Brain pericyte (primary cell): ENCODE measurements around the gene PLA2G2D.
"Not testable (repeated sequence)": the region's sequence is repeated elsewhere in the genome, so short reads cannot be mapped to it uniquely, and the experiment has no call there.

ENCODE experiments used
- DNase-seq: peaks from one replicate; pipeline ENCODE4 v3.0.0-alpha.2; 2012; ENCODE audit warnings: low read depth, low spot score

PLA2G2D gene

DNA sequence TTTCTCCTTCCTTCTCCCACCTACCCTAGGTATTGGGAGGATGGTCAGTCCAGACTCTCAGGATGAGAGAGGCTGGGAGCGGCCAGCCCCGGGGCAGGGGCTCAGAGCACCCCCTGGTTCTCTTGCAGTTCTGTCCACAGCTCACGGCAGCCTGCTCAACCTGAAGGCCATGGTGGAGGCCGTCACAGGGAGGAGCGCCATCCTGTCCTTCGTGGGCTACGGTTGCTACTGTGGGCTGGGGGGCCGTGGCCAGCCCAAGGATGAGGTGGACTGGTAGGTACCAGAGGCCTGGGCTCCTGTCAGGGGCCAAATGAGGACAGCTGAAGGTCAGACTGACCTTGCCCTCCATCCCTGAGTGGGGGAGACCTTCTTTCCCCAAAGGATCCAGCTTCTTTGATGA lies 24.0 kb upstream of the PLA2G2D start:
- DNase-seq = no peak

- DNase-seq = no peak
These were observed 22.8 kb upstream of the PLA2G2D start for GRCh38 chr1:20142001-20142710.

GRCh38 chr1:20141466-20141865 lies 22.1 kb upstream of the PLA2G2D start:
- no peak for DNase-seq

DNA sequence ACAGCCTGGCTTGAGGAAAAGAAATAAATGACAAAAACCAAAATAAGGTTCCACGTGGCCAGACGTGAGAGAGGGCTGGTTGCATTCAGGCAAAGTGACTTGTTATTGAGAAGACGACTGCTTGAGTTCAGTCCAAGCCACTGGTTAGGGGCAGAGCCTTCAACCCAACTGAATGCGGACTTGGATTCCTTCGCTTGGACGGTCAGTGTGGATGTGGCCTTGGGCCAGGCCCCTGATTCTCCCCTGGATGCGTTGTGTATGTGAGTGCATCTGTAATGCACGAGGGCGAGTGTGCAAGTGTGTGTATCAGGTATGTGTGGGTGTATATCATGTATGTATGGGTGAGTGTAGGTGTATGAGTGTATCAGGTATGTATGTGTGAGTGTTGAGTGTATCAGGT lies 21.7 kb upstream of the PLA2G2D start:
- DNase-seq = no peak

GRCh38 chr1:20139776-20140612 lies 20.7 kb upstream of the PLA2G2D start:
- DNase-seq = no peak

- DNase-seq = no peak
These were observed 19.7 kb upstream of the PLA2G2D start, which contains the start of gene PLA2G2F for GRCh38 chr1:20138961-20139550. TSS of gene PLA2G2F (plus strand) at chr1:20139323. CDS start at chr1:20139428, 105 bp downstream.

GRCh38 chr1:20138346-20138745 lies 19.0 kb upstream of the PLA2G2D start:
- DNase-seq = no peak

DNA sequence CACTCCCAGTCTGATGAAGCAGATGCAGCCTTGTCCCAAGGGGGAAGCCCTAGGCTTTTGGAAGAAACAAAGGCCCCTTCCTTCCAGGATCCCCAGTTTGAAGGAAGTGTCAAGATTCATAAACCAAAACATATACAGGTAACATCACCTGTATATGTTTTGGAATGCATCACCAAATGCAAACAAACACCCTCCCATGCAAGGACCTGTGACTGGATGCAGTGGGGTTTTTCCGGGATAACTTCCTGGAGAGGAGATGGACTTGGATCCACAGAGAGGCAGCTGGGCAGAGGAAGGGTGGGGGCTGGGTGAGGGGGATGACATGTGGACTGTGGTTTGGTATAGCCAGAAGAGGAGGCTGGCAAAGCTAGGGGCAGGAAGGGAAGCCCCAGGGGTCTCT lies 18.3 kb upstream of the PLA2G2D start:
- DNase-seq = no peak

GRCh38 chr1:20137055-20137454 lies 17.7 kb upstream of the PLA2G2D start:
- DNase-seq = no peak

- DNase-seq = no peak
These were observed 16.9 kb upstream of the PLA2G2D start for GRCh38 chr1:20136249-20136648.

- DNase-seq = no peak
These were observed 15.7 kb upstream of the PLA2G2D start for GRCh38 chr1:20134995-20135394.

GRCh38 chr1:20130518-20130917 lies 11.2 kb upstream of the PLA2G2D start:
- DNase-seq = not testable (repeated sequence)

- DNase-seq = no peak
These were observed 7.6 kb upstream of the PLA2G2D start for GRCh38 chr1:20126806-20127440.

DNA sequence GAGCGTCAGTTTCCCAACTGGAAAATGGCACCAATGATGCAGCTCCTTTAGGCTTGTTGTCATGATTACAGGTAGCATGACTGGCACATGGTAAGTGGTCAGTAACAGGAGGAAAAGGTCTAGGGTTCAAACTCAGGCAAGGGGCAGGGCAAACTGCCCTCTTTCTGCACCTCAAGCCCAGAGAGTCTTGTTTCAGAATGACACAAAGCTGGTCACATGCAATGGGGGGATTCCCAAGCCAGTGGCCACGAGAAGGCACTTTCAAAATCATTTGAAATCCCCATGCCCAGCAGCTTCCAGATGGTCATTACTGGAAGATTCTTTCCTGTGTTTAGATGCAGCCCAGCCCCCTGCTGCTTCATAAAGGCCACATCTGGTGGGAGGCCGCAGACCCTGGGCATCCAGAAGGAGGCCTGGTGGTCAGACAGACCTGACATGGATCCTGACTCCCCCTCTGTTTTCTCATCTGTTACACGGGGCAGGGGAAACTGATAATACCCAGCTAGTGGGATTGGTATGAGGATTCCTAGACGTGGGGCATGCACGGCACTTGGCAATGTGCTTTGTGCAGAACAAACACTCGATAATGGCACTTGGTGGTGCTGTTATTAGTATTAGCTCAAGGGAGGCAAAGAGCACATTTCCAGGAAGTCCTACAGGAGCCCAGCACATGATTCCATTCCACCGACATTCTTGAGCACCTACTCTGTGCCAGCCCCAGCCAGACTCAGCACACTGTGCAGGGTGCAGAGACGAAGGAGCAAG lies 6.9 kb upstream of the PLA2G2D start:
- DNase-seq = no peak

GRCh38 chr1:20125100-20125499 lies 5.8 kb upstream of the PLA2G2D start:
- no peak for DNase-seq

DNA sequence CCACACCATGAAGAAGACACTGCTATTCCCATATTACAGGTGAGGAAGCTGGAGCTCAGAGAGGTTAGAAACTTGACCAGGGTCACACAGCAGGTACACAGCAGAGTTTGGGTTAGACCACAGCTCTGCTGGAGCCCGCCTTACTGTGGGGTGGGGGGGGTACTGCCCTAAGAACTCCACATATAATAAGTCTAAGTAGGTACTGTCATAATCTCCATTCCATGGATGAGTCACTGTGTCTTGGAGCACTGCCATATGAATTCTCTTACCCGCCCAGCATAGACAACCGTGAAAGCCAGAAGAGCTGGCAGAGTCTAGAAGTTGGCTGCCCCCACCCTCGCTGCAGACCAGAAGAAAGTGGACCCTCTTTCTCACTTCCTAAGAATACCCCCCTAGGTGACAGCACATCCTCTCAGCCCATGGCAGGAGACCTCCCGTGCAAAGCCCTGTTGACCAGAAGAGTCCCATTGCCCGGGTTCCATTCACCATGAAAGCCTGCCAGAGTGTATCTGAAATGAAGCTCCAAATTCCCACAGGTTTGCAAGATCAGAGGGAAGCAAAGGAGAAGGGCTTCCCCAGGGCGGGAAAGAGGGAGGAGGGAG lies 5.2 kb upstream of the PLA2G2D start:
- DNase-seq = no peak

DNA sequence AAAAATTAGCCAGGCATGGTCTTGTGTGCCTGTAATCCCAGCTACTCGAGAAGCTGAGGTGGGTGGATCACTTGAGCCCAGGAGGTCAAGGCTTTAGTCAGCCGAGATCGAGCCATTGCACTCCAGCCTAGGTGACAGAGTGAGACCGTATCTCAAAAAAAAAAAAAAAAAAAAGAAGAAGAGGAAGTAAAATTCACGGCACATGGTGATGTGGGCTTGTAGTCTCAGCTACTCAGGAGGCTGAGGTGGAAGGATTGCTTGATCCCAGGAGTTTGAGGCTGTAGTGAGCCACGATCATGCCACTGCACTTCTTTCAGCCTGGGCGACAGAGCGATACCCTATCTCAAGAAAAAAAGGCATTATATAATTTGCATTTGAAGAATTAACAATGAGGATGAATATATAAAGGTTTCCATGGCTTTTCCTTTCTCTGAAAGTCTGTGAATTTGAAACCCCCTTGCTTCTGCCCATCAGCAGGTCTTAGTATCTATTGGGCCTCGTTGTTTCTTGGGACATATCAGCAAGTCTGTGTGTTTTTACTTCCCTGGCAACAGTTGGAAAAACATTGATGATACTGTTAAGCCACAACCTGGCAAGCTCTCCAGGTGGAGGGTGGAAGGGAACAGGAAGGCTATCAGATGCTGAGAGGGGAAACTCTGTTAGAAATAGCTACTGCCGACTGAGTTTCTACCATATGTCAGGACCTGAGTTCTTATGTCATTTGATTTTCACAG lies 4.6 kb upstream of the PLA2G2D start:
- no peak for DNase-seq

DNA sequence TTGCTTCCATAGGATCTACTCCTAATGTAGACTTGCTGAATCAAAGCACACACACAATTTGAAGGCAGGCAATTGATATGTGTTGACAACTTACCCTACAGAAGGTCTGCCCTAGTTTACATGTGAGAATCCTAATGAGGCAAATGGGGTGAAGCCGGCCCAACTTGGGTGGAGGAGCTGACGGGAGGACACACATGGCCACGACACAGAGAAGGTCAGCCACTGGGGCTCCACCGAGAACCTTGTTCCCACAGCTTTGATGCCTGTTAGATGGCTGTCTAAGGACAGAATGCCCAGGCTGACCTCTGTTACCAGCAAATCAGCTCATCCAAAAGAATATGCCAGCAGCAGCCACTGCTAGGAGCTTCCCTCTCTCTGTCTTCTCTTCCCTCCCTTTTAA lies 1.5 kb upstream of the PLA2G2D start:
- no peak for DNase-seq

- no peak for DNase-seq
These were observed 2.1 kb downstream of the PLA2G2D start for GRCh38 chr1:20117236-20117635.

DNA sequence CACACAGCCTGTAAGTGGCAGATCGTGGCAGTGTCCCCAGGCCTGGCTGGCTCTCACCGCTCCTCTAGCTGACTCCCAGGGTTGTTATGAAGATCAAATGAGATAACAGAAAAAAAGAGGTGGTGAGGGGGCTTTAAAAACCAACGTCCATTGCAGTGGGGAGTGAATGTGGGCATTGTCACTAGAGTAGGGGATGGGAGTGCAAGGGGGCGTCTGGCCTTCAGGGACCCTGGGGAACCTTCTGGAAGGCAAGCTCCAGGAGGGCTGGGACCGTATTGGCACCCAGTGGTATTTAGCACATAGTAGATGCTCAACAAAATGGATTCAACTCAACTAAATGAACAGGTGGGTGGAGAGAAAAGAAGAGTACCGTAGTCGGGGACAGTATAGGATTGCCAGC lies 3.4 kb downstream of the PLA2G2D start:
- DNase-seq = no peak
